Heart right ventricle (tissue), 16 donors: ENCODE data around the gene CERS6. TPM values are rescaled to one million over a fixed set of nuclear protein-coding genes. Genes with fewer than 3 reads are reported as not detected.

Experiments used
- ATAC-seq, 8 donors: fragments of 200-7000 bp; cut with Tn5 transposase; one replicate each; pipeline ENCODE4 v1.9.1; 2020; ENCODE audit warnings: mild to moderate bottlenecking in 8 of 8, moderate library complexity in 8 of 8, moderate number of reproducible peaks in 1 of 8
- DNase-seq, 2 donors: peaks; one replicate each; pipeline ENCODE4 v3.0.0-alpha.2; 2020
- H3K27ac ChIP-seq, 10 donors: fragments of 200-600 bp; sonication (generic) in 2 of 10; one replicate each; pipeline versions ENCODE4 v1.5.0 to v1.8.0; 2020 to 2022; ENCODE audit warnings: mild to moderate bottlenecking in 3 of 10
- H3K27me3 ChIP-seq, 7 donors: fragments of 200-600 bp; one replicate each; pipeline ENCODE4 v1.8.0; 2021 to 2022; ENCODE audit warnings: mild to moderate bottlenecking in 2 of 7
- H3K36me3 ChIP-seq, 9 donors: fragments of 200-600 bp; sonication (generic) in 1 of 9; one replicate each; pipeline versions ENCODE4 v1.5.0 to v1.8.0; 2020 to 2022; ENCODE audit warnings: mild to moderate bottlenecking in 2 of 9
- H3K4me1 ChIP-seq, 9 donors: fragments of 200-600 bp; sonication (generic) in 1 of 9; one replicate each; pipeline versions ENCODE4 v1.5.0 to v1.8.0; 2020 to 2022; ENCODE audit warnings: mild to moderate bottlenecking in 4 of 9
- H3K4me3 ChIP-seq, 10 donors: fragments of 200-600 bp; sonication (generic) in 2 of 10; one replicate each; pipeline versions ENCODE4 v1.5.0 to v1.8.0; 2020 to 2022; ENCODE audit warnings: mild to moderate bottlenecking in 7 of 10, moderate library complexity in 2 of 10
- H3K9me3 ChIP-seq, 11 donors: fragments of 200-600 bp in 10 of 11; sonication (generic) in 2 of 11; one replicate each; pipeline versions ENCODE4 v1.5.0 to v1.8.0; 2013 to 2022; ENCODE audit warnings: mild to moderate bottlenecking in 2 of 11, control low read depth in 1 of 11, moderate library complexity in 1 of 11
- CTCF ChIP-seq, 9 donors: fragments of 200-600 bp; sonication (generic) in 2 of 9; IDR thresholded peaks; one replicate each; pipeline versions ENCODE4 v1.5.0 to v1.8.0; 2021 to 2022; ENCODE audit warnings: antibody characterized with exemption in 9 of 9, mild to moderate bottlenecking in 5 of 9, moderate library complexity in 1 of 9
- WGBS, 2 donors: extraction: QIAGEN DNeasy Blood & Tissue Kit; methylation state at CpG; one replicate each; pipeline ENCODE4 v1.1.7; 2013; ENCODE audit warnings: inconsistent platforms in 1 of 2; 5-methylcytosine and 5-hydroxymethylcytosine counted together
- intact Hi-C, 10 donors: fragments of 100-400 bp; cut with DNase I; formaldehyde crosslinking; loops; one replicate each; pipeline versions ENCODE4 v1.11.1 to v1.14.2; 2022
- polyA plus RNA-seq, 2 donors: library from polyadenylated mRNA; stranded (reverse); fragments of 200-250 nt; gene quantifications; one replicate each; pipeline ENCODE4 v1.2.3, GENCODE V29; 2013
- total RNA-seq, 10 donors: library from RNA; stranded (reverse); fragmentation: NEBNext Ultra II Directional in 3 of 10; extraction: Animal tissue kit (Norgen Biotek cat#: 25700) in 3 of 10; gene quantifications; one replicate each; pipeline versions ENCODE4 v1.2.1 to v1.2.4, GENCODE V29; 2021 to 2023
- donor health status: Arrhythmogenic right ventricular cardiomyopathy.
- donor health status: ischemic (EF 13 %, LVEDD 7.1; RV severe dilation, severe dysfunction).
- donor health status: healthy with polysubstance abuse.
- donor health status: DM: no; HTN: yes; CAD: no.
- donor health status: DM: no; HTN: no; CAD: no.
- donor health status: ischemic (EF 25% LVEDD 6.9; RV normal size, moderate dysfunction).
- donor health status: ischemic (EF 25% LVEDD 5.7; RV mildly dilated, moderate dysfunction).
- donor health status: healthy.
- donor health status: DM: yes; HTN: yes; CAD: no.
- donor health status: Ischemic cardiomyopathy.
- donor health status: ischemic (EF 35%, LVEDD 5.7; RV mildly dilated, moderate dysfunction).
- donor health status: nonischemic (EF 11% LVEDD 7.7; RV severe dilation, severe dysfunction).
- donor health status: DM: yes; HTN: yes; CAD: no.
- donor health status: PGD.
- donor health status: ischemic (EF 29% LVEDD 5.4; RV normal size, mild dysfunction).
- donor health status: nonischemic (EF 23%, LVEDD 6.1; RV moderate dilation, normal function).

The CERS6 gene
- total and polyA plus RNA-seq, 12 donors: 20.5 to 76.3 (median 56.1) TPM

- no peaks in the 10 kb centered on the region for H3K36me3 ChIP-seq
- ATAC-seq (no peak), DNase-seq (no peak)
- WGBS, 2 donors: 80 to 81% methylated on average over 6 of the region's 6 CpGs
- H3K27ac ChIP-seq: no peak overlapping the region
- no peaks in the 10 kb centered on the region for H3K27me3 ChIP-seq
- peaks cover 0 to 31% (median 11%) of the 10 kb centered on the region in 9 donors for H3K4me1 ChIP-seq
- TF ChIP-seq CTCF (IDR thresholded peaks at IDR 0.05): no peak
- intact Hi-C loops: no loop called here
- no peak overlapping the region for H3K4me3 ChIP-seq
- H3K9me3 ChIP-seq: no peaks in the 10 kb centered on the region
These were observed 54.2 kb downstream of the CERS6 start for GRCh38 chr2:168510125-168510756.

GRCh38 chr2:168514692-168515091 lies 58.6 kb downstream of the CERS6 start:
- no peak for DNase-seq

DNA sequence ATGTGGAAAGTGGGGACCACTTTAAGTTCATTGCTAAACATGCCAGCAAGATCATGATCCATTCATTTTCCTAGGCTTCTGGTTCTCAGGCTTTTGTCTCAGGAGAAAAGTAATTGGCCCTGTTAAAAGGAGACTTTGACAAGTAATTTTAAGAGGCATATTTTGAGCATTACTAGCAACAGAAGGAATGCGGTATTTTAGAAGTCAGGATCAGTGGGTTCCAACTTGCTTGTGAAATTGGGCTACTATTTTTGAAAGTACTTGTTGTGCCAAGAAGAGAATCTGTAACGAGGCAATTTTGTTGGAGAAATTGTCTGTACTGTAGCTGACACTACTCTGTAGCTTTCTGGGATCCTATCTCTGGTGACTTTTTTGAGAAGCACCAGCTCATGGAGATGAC lies 59.4 kb downstream of the CERS6 start:
- Histone ChIP-seq H3K9me3 (peaks cover 0 to 3% (median 0%) of the 10 kb centered on the region in 11 donors), H3K4me3 (no peak overlapping the region), H3K27me3 (no peaks in the 10 kb centered on the region), H3K4me1 (peaks cover 0 to 53% (median 26%) of the 10 kb centered on the region in 9 donors), H3K36me3 (no peaks in the 10 kb centered on the region), H3K27ac (peak overlapping the region in 8 of 10 donors; percentile 21 to 56 (median 40))
- intact Hi-C loops: loop anchor here in 2 of 10 donors (5.0 kb wide), 2 partner anchors 43 to 58 kb away; partner anchors contain the start of gene CERS6 (in 1 of the 2)
- no peak for TF ChIP-seq CTCF (IDR thresholded peaks at IDR 0.05)
- peak in 7 of 8 donors; percentile 43 to 80 (median 64) for ATAC-seq
- WGBS, 2 donors: 33 to 41% methylated on average over 2 of the region's 2 CpGs
- no peak for DNase-seq

More at GRCh38 chr2:168514692-168515091, 58.6 kb downstream of the CERS6 start:
- 81 to 92% methylated on average over 1 of the region's 1 CpG for WGBS, 2 donors
- ATAC-seq: no peak
- intact Hi-C loops: loop anchor here in 2 of 10 donors (5.0 kb wide), 2 partner anchors 42 to 57 kb away; partner anchors contain the start of gene CERS6 (in 1 of the 2)
- Histone ChIP-seq H3K27ac (peak overlapping the region in 4 of 10 donors; percentile 15 to 56 (median 40)), H3K4me3 (no peak overlapping the region), H3K4me1 (peaks cover 0 to 52% (median 27%) of the 10 kb centered on the region in 9 donors), H3K9me3 (peaks cover 0 to 2% (median 0%) of the 10 kb centered on the region in 11 donors), H3K36me3 (no peaks in the 10 kb centered on the region), H3K27me3 (no peaks in the 10 kb centered on the region)
- no peak for TF ChIP-seq CTCF (IDR thresholded peaks at IDR 0.05)

- Histone ChIP-seq H3K4me3 (no peak overlapping the region), H3K27ac (peak overlapping the region in 8 of 10 donors; percentile 5 to 65 (median 54)), H3K36me3 (no peaks in the 10 kb centered on the region), H3K4me1 (peaks cover 0 to 70% (median 39%) of the 10 kb centered on the region in 9 donors), H3K9me3 (peaks cover 0 to 3% (median 0%) of the 10 kb centered on the region in 11 donors), H3K27me3 (no peaks in the 10 kb centered on the region)
- ATAC-seq (no peak), DNase-seq (no peak)
- TF ChIP-seq CTCF (IDR thresholded peaks at IDR 0.05): no peak
- WGBS, 2 donors: 79 to 86% methylated on average over 7 of the region's 7 CpGs
- intact Hi-C loops: loop anchor here in 2 of 10 donors (5.0 kb wide), 2 partner anchors 46 to 61 kb away; partner anchors contain the start of gene CERS6 (in 1 of the 2)
These were observed 61.7 kb downstream of the CERS6 start for GRCh38 chr2:168517816-168518215.
